Measurements from ENCODE around the gene CTXND2. TPM values are rescaled to one million over a fixed set of nuclear protein-coding genes. Genes with fewer than 3 reads are reported as not detected.
"Not testable (repeated sequence)": the region's sequence is repeated elsewhere in the genome, so short reads cannot be mapped to it uniquely, and the experiment has no call there.

Gene CTXND2
- total and polyA plus RNA-seq, 2 of the 4 experiments (the other 2 are of a cell fraction), result not detected

DNA sequence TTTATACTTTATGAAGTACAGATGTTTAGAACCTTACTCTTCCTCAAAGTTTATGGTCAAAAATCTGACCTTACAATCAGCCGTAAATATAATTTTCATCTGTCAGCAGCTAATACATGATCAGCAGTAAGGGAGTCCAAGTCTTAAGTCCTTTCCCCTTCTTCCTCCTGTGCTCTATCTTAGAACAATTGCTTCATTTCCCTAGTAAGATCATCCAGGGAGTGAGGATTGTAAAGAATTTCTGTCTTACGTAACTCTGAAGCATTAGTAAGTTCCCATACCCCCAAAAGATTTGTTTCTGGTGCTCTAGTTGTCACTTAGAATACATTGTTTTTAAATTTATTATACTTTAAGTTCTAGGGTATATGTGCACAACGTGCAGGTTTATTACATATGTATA, 41.4 kb downstream of the CTXND2 start:
- TF ChIP-seq CHD1 (IDR thresholded peaks at IDR 0.05; ENCODE audit: low read depth, low read length) (no peak), MAZ (IDR thresholded peaks at IDR 0.05; ENCODE audit: borderline replicate concordance, low read depth, low read length) (no peak), POLR2A (IDR thresholded peaks at IDR 0.05; ENCODE audit: low read depth, low read length) (no peak), CEBPB (IDR thresholded peaks at IDR 0.05; ENCODE audit: low read depth, low read length) (peak; percentile 15; the same call in 1 of the 2 replicates), NFE2L2 (IDR thresholded peaks at IDR 0.05; ENCODE audit: low read depth, low read length) (no peak), RAD21 (IDR thresholded peaks at IDR 0.05; ENCODE audit: low read length) (no peak), SMC3 (IDR thresholded peaks at IDR 0.05; ENCODE audit: low read depth, low read length) (no peak)
- TF ChIP-seq, protein P1, sequence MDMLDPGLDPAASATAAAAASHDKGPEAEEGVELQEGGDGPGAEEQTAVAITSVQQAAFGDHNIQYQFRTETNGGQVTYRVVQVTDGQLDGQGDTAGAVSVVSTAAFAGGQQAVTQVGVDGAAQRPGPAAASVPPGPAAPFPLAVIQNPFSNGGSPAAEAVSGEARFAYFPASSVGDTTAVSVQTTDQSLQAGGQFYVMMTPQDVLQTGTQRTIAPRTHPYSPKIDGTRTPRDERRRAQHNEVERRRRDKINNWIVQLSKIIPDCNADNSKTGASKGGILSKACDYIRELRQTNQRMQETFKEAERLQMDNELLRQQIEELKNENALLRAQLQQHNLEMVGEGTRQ (IDR thresholded peaks at IDR 0.05; ENCODE audit: low read depth, low read length), result no peak
- BruUV-seq (replicated peaks), result no TSS peak
- H4K8ac ChIP-seq (ENCODE audit: low read depth in 2 of 2, low read length in 2 of 2), result no peak overlapping the region
- H3K4ac ChIP-seq (ENCODE audit: low read depth, low read length), result no peak overlapping the region
- H3K4me3 ChIP-seq (ENCODE audit: insufficient read depth, low read depth, low read length), result no peak overlapping the region
- ATAC-seq (ENCODE audit: low read depth) (no peak), DNase-seq (peak; percentile 9)
- H2BK20ac ChIP-seq (ENCODE audit: low read depth, low read length), result no peak overlapping the region
- H3K18ac ChIP-seq (ENCODE audit: low read depth, low read length), result no peak overlapping the region
- in situ Hi-C loops (cut with MboI; ENCODE audit: low sequenced_read_pairs), result no loop called here
- WGBS, 2 experiments (ENCODE audit: extremely low coverage in 2 of 2, insufficient read length in 1 of 2), result no CpG with 5 or more reads among the region's 3 CpGs
- H4K5ac ChIP-seq (ENCODE audit: low read depth, low read length), result no peak overlapping the region
- no peak overlapping the region for H4K91ac ChIP-seq (ENCODE audit: insufficient read depth, low read depth, low read length)
- no peaks in the 10 kb centered on the region for H4K20me1 ChIP-seq (ENCODE audit: insufficient read depth, low read length)
- H3K27me3 ChIP-seq (ENCODE audit: control insufficient read depth, insufficient read depth, low read length), result no peaks in the 10 kb centered on the region
- dilution Hi-C loops (cut with HindIII; ENCODE audit: low sequenced_read_pairs, unreplicated experiment), result no loop called here
- H3K9me1 ChIP-seq (ENCODE audit: insufficient read depth, low read length), result 0 out of 2 replicates have a peak, but pooled peaks cover 3% of the 10 kb centered on the region
- no peak overlapping the region for H2AFZ ChIP-seq (replicated peaks; ENCODE audit: low read length, poor library complexity)
- POLR2A ChIA-PET (ENCODE audit: unreplicated experiment), result no interaction called here
- H2AK9ac ChIP-seq (replicated peaks; ENCODE audit: low read depth, low read length, poor library complexity), result no peak overlapping the region
- no peak overlapping the region for H2BK5ac ChIP-seq (ENCODE audit: low read depth, low read length, poor library complexity, severe bottlenecking)
- peaks cover 2% of the 10 kb centered on the region; the same call in 1 of the 2 replicates for H3K4me1 ChIP-seq (ENCODE audit: control insufficient read depth, insufficient read depth, low read length)
- CTCF ChIA-PET, result no interaction called here
- H3K27ac ChIP-seq (ENCODE audit: insufficient read depth, low read length), result no peak overlapping the region
- intact Hi-C loops (cut with micrococcal nuclease), result no loop called here
- no peak overlapping the region for H3K9ac ChIP-seq (ENCODE audit: low read depth, low read length)
- no peak overlapping the region for H2AK5ac ChIP-seq (ENCODE audit: low read depth, low read length)
- no peak overlapping the region for H3K14ac ChIP-seq (replicated peaks; ENCODE audit: low read depth, low read length)
- H3K23ac ChIP-seq (ENCODE audit: low read depth, low read length), result no peak overlapping the region
- no peak overlapping the region for H3K4me2 ChIP-seq (ENCODE audit: low read depth, low read length)
- peaks cover 2% of the 10 kb centered on the region for H3K9me3 ChIP-seq (ENCODE audit: control insufficient read depth, insufficient read depth, low read length)
- peaks cover 29% of the 10 kb centered on the region for H3K36me3 ChIP-seq (ENCODE audit: control insufficient read depth, insufficient read depth, low read length)
- H3K79me1 ChIP-seq (ENCODE audit: low read depth in 1 of 2, low read length in 2 of 2), result peaks cover 16 to 20% of the 10 kb centered on the region in 2 experiments
- H2BK120ac ChIP-seq (ENCODE audit: low read depth, low read length), result no peak overlapping the region
- no peak overlapping the region for H3K56ac ChIP-seq (ENCODE audit: extremely low read depth, insufficient read depth, low read length)
- H2BK15ac ChIP-seq (ENCODE audit: low read depth, low read length), result no peak overlapping the region

DNA sequence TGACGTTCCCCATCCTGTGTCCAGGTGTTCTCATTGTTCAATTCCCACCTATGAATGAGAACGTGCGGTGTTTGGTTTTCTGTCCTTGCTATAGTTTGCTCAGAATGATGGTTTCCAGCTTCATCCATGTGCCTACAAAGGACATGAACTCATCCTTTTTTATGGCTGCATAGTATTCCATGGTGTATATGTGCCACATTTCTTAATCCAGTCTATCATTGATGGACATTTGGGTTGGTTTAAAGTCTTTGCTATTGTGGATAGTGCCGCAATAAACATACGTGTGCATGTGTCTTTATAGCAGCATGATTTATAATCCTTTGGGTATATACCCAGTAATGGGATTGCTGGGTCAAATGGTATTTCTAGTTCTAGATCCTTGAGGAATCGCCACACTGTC, 41.8 kb downstream of the CTXND2 start:
- H3K23ac ChIP-seq (ENCODE audit: low read depth, low read length); BruUV-seq (replicated peaks); DNase-seq; H3K27ac ChIP-seq (ENCODE audit: insufficient read depth, low read length); H4K8ac ChIP-seq (ENCODE audit: low read depth in 2 of 2, low read length in 2 of 2); H3K4ac ChIP-seq (ENCODE audit: low read depth, low read length); H3K18ac ChIP-seq (ENCODE audit: low read depth, low read length); H2BK20ac ChIP-seq (ENCODE audit: low read depth, low read length); H2AK5ac ChIP-seq (ENCODE audit: low read depth, low read length); H2BK5ac ChIP-seq (ENCODE audit: low read depth, low read length, poor library complexity, severe bottlenecking); H3K4me3 ChIP-seq (ENCODE audit: insufficient read depth, low read depth, low read length); CTCF ChIA-PET; H4K5ac ChIP-seq (ENCODE audit: low read depth, low read length); in situ Hi-C loops (cut with MboI; ENCODE audit: low sequenced_read_pairs); H3K4me2 ChIP-seq (ENCODE audit: low read depth, low read length); ATAC-seq (ENCODE audit: low read depth); H3K27me3 ChIP-seq (ENCODE audit: control insufficient read depth, insufficient read depth, low read length); H4K91ac ChIP-seq (ENCODE audit: insufficient read depth, low read depth, low read length); H3K4me1 ChIP-seq (ENCODE audit: control insufficient read depth, insufficient read depth, low read length); H3K56ac ChIP-seq (ENCODE audit: extremely low read depth, insufficient read depth, low read length); dilution Hi-C loops (cut with HindIII; ENCODE audit: low sequenced_read_pairs, unreplicated experiment); POLR2A ChIA-PET (ENCODE audit: unreplicated experiment); H2AFZ ChIP-seq (replicated peaks; ENCODE audit: low read length, poor library complexity); H3K9me3 ChIP-seq (ENCODE audit: control insufficient read depth, insufficient read depth, low read length); H2BK120ac ChIP-seq (ENCODE audit: low read depth, low read length); H4K20me1 ChIP-seq (ENCODE audit: insufficient read depth, low read length); intact Hi-C loops (cut with micrococcal nuclease); H3K14ac ChIP-seq (replicated peaks; ENCODE audit: low read depth, low read length); H3K9me1 ChIP-seq (ENCODE audit: insufficient read depth, low read length); H3K9ac ChIP-seq (ENCODE audit: low read depth, low read length); H2AK9ac ChIP-seq (replicated peaks; ENCODE audit: low read depth, low read length, poor library complexity); H2BK15ac ChIP-seq (ENCODE audit: low read depth, low read length): not testable (repeated sequence)
- peaks cover 29% of the 10 kb centered on the region for H3K36me3 ChIP-seq (ENCODE audit: control insufficient read depth, insufficient read depth, low read length)
- no CpG with 5 or more reads among the region's 6 CpGs for WGBS, 2 experiments (ENCODE audit: extremely low coverage in 2 of 2, insufficient read length in 1 of 2)
- peaks cover 18 to 22% of the 10 kb centered on the region in 2 experiments for H3K79me1 ChIP-seq (ENCODE audit: low read depth in 1 of 2, low read length in 2 of 2)
